ENCODE measurements around the gene CCER1.

DNA sequence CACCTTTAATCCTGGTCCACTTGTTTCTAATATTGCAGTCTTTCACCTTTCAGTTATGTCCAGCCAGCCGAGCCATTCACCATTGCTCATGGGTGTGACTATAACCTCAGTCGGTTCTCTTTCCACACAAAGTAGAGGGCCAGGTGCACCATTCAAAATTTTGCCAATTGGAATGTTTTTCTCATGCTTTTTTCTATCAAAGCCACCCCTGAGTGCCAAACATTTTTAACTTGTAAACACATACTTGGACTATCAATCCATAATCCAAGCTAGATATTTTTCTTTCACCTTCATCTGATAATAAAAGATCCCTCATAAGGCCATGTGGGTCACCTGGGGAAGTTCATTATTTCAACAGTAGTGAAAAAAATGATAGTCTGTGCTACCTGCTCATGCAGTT, 52.4 kb downstream of the CCER1 start:
- TF ChIP-seq, protein P1, sequence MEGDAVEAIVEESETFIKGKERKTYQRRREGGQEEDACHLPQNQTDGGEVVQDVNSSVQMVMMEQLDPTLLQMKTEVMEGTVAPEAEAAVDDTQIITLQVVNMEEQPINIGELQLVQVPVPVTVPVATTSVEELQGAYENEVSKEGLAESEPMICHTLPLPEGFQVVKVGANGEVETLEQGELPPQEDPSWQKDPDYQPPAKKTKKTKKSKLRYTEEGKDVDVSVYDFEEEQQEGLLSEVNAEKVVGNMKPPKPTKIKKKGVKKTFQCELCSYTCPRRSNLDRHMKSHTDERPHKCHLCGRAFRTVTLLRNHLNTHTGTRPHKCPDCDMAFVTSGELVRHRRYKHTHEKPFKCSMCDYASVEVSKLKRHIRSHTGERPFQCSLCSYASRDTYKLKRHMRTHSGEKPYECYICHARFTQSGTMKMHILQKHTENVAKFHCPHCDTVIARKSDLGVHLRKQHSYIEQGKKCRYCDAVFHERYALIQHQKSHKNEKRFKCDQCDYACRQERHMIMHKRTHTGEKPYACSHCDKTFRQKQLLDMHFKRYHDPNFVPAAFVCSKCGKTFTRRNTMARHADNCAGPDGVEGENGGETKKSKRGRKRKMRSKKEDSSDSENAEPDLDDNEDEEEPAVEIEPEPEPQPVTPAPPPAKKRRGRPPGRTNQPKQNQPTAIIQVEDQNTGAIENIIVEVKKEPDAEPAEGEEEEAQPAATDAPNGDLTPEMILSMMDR (IDR thresholded peaks at IDR 0.05), result no peak
- TF ChIP-seq POLR2A (IDR thresholded peaks at IDR 0.05), result no peak

Data from adrenal gland (tissue), 5 donors.